Fibroblast of lung (primary cell): Measurements from ENCODE around the gene CEP85. TPM values are rescaled to one million over a fixed set of nuclear protein-coding genes. Genes with fewer than 3 reads are reported as not detected.
A peak's percentile ranks its signal among the peaks of the same experiment; 100 is the strongest.

Source experiments
- DNase-seq, 2 donors: peaks; one replicate each; pipeline versions ENCODE4 v3.0.0 to v3.0.0-alpha.2; 2010; ENCODE audit warnings: low read depth in 2 of 2
- H2AFZ ChIP-seq: 2 replicates; pipeline ENCODE4 v1.5.1; 2012; ENCODE audit warnings: low read length, control low read depth, inconsistent platforms
- H3K27ac ChIP-seq: 2 replicates; pipeline ENCODE4 v1.5.1; 2011; ENCODE audit warnings: low read length, control low read depth; ENCODE audit not compliant: insufficient read depth
- H3K27me3 ChIP-seq: 2 replicates; pipeline ENCODE4 v1.5.1; 2011; ENCODE audit warnings: mild to moderate bottlenecking, low read length; ENCODE audit not compliant: control insufficient read depth, insufficient read depth
- H3K36me3 ChIP-seq: 2 replicates; pipeline ENCODE4 v1.5.1; 2011; ENCODE audit warnings: low read length; ENCODE audit not compliant: control insufficient read depth, insufficient read depth
- H3K4me1 ChIP-seq: 2 replicates; pipeline ENCODE4 v1.5.1; 2011; ENCODE audit warnings: low read length; ENCODE audit not compliant: control insufficient read depth, insufficient read depth; ENCODE audit errors: extremely low read depth
- H3K4me2 ChIP-seq: 2 replicates; pipeline ENCODE4 v1.5.1; 2011; ENCODE audit warnings: low read length, control low read depth; ENCODE audit not compliant: insufficient read depth; ENCODE audit errors: extremely low read depth
- H3K4me3 ChIP-seq, 4 experiments: fragments of 200-600 bp in 1 of 4; sonication (generic) in 1 of 4; replicated peaks in 1 of 4; 2 replicates each; pipeline ENCODE4 v1.5.1; 2011 to 2016; ENCODE audit warnings: low read length in 4 of 4, low read depth in 3 of 4, mild to moderate bottlenecking in 3 of 4, control low read depth in 2 of 4, inconsistent platforms in 1 of 4, mixed read lengths in 1 of 4; ENCODE audit not compliant: insufficient read depth in 1 of 4; ENCODE audit errors: control extremely low read depth in 1 of 4
- H3K79me2 ChIP-seq: 2 replicates; pipeline ENCODE4 v1.5.1; 2012; ENCODE audit warnings: mild to moderate bottlenecking, low read length, inconsistent platforms; ENCODE audit not compliant: control insufficient read depth, insufficient read depth
- H3K9ac ChIP-seq: 2 replicates; pipeline ENCODE4 v1.5.1; 2011; ENCODE audit warnings: mild to moderate bottlenecking, low read length, control low read depth; ENCODE audit not compliant: insufficient read depth
- H3K9me3 ChIP-seq: 2 replicates; pipeline ENCODE4 v1.5.1; 2012; ENCODE audit warnings: low read depth, low read length; ENCODE audit not compliant: control insufficient read depth, insufficient read depth
- H4K20me1 ChIP-seq: 2 replicates; pipeline ENCODE4 v1.5.1; 2011; ENCODE audit warnings: low read length; ENCODE audit not compliant: control insufficient read depth, insufficient read depth; ENCODE audit errors: extremely low read depth
- CTCF ChIP-seq, 2 donors: IDR thresholded peaks in 1 of 2; conservative IDR thresholded peaks in 1 of 2; 1 replicate in 1 of 2; 2 replicates in 1 of 2; pipeline ENCODE4 v1.5.1; 2011 to 2012; ENCODE audit warnings: low read length in 2 of 2, control low read depth in 1 of 2, inconsistent platforms in 1 of 2, low read depth in 1 of 2, mild to moderate bottlenecking in 1 of 2
- EZH2 ChIP-seq: IDR thresholded peaks from 2 replicates; pipeline ENCODE4 v1.5.1; 2012; ENCODE audit warnings: low read length, control low read depth, mild to moderate bottlenecking; ENCODE audit errors: missing control alignments
- polyA plus RNA-seq, 2 donors: library from polyadenylated mRNA; depleted of rRNA in 1 of 2; stranded (reverse) in 1 of 2; unstranded in 1 of 2; fragments of >200 nt; gene quantifications; 2 replicates each; pipeline ENCODE4 v1.2.1, GENCODE V29; 2011 to 2012; ENCODE audit warnings: missing spikeins in 1 of 2
- total RNA-seq: library from RNA; depleted of rRNA; stranded (reverse); fragments of >200 nt; gene quantifications from 2 replicates; pipeline ENCODE4 v1.2.1, GENCODE V29; 2014

CEP85 gene
- total and polyA plus RNA-seq, 2 donors (not counting 1 experiment from before 2014, with no cell fraction given), result 4.7 to 6.9 TPM

- no peaks in the 10 kb centered on the region for H3K4me1 ChIP-seq
- TF ChIP-seq EZH2, result no peak
- no peak for TF ChIP-seq CTCF (conservative IDR thresholded peaks at IDR 0.05 in 1 of 2, IDR thresholded peaks at IDR 0.05 in 1 of 2; ENCODE audit: low read depth in 1 of 2, low read length in 2 of 2)
- no peak for DNase-seq
Observed at GRCh38 chr1:26268290-26269197, 34.5 kb downstream of the CEP85 start.

GRCh38 chr1:26269198-26269550, 35.2 kb downstream of the CEP85 start:
- no peak overlapping the region for H2AFZ ChIP-seq
- H3K4me1 ChIP-seq, result no peaks in the 10 kb centered on the region
- H3K9me3 ChIP-seq, result no peaks in the 10 kb centered on the region
- no peak overlapping the region for H3K4me3 ChIP-seq
- no peak overlapping the region for H3K9ac ChIP-seq
- no peak for DNase-seq
- no peak for TF ChIP-seq CTCF (conservative IDR thresholded peaks at IDR 0.05 in 1 of 2, IDR thresholded peaks at IDR 0.05 in 1 of 2; ENCODE audit: low read depth in 1 of 2, low read length in 2 of 2)
- no peak for TF ChIP-seq EZH2
- no peak overlapping the region for H3K27ac ChIP-seq
- H3K4me2 ChIP-seq, result no peak overlapping the region
- H3K36me3 ChIP-seq, result peaks cover 6% of the 10 kb centered on the region
- no peaks in the 10 kb centered on the region for H4K20me1 ChIP-seq
- H3K27me3 ChIP-seq, result no peaks in the 10 kb centered on the region
- no peaks in the 10 kb centered on the region for H3K79me2 ChIP-seq

More at GRCh38 chr1:26268290-26269197, 34.5 kb downstream of the CEP85 start:
- Histone ChIP-seq H4K20me1 (no peaks in the 10 kb centered on the region), H3K27me3 (no peaks in the 10 kb centered on the region), H2AFZ (no peak overlapping the region), H3K9me3 (no peaks in the 10 kb centered on the region), H3K36me3 (peaks cover 6% of the 10 kb centered on the region), H3K79me2 (no peaks in the 10 kb centered on the region), H3K4me2 (no peak overlapping the region), H3K9ac (no peak overlapping the region), H3K4me3 (no peak overlapping the region), H3K27ac (no peak overlapping the region)

- Histone ChIP-seq H3K27me3 (no peaks in the 10 kb centered on the region), H3K79me2 (peaks cover 7% of the 10 kb centered on the region), H3K27ac (no peak overlapping the region), H3K9ac (no peak overlapping the region), H3K36me3 (peaks cover 2% of the 10 kb centered on the region), H3K4me3 (no peak overlapping the region), H4K20me1 (no peaks in the 10 kb centered on the region), H3K4me2 (no peak overlapping the region), H2AFZ (no peak overlapping the region), H3K4me1 (peaks cover 44% of the 10 kb centered on the region), H3K9me3 (no peaks in the 10 kb centered on the region)
- TF ChIP-seq CTCF (conservative IDR thresholded peaks at IDR 0.05 in 1 of 2, IDR thresholded peaks at IDR 0.05 in 1 of 2; ENCODE audit: low read depth in 1 of 2, low read length in 2 of 2) (no peak), EZH2 (no peak)
- DNase-seq, result peak; percentile 51 to 67
Observed at GRCh38 chr1:26274801-26275425, 40.9 kb downstream of the CEP85 start.
